IPS-20b (cell line): Measurements from ENCODE around the gene CPNE6.

Source experiments
- H3K27ac ChIP-seq: one replicate; pipeline ENCODE4 v1.5.1; 2013; ENCODE audit warnings: low read length
- H3K27me3 ChIP-seq: 2 replicates; pipeline ENCODE4 v1.6.1; 2013; ENCODE audit warnings: mild to moderate bottlenecking, low read length, inconsistent platforms; ENCODE audit not compliant: insufficient read depth
- H3K36me3 ChIP-seq: 2 replicates; pipeline ENCODE4 v1.6.1; 2013; ENCODE audit warnings: low read depth, mild to moderate bottlenecking, inconsistent platforms, low read length, moderate library complexity; ENCODE audit not compliant: insufficient read depth
- H3K4me1 ChIP-seq: 2 replicates; pipeline ENCODE4 v1.6.1; 2013; ENCODE audit warnings: mild to moderate bottlenecking, control low read depth, inconsistent platforms, low read length, moderate library complexity; ENCODE audit not compliant: insufficient read depth
- H3K4me3 ChIP-seq: 2 replicates; pipeline ENCODE4 v1.5.1; 2013; ENCODE audit warnings: mild to moderate bottlenecking, low read length, inconsistent platforms
- H3K9ac ChIP-seq: 2 replicates; pipeline ENCODE4 v1.6.1; 2013; ENCODE audit warnings: low read depth, mild to moderate bottlenecking, inconsistent platforms, low read length, moderate library complexity
- H3K9me3 ChIP-seq: 2 replicates; pipeline ENCODE4 v1.6.1; 2013; ENCODE audit warnings: mild to moderate bottlenecking, low read depth, low read length, inconsistent platforms; ENCODE audit not compliant: insufficient read depth

Gene CPNE6

DNA sequence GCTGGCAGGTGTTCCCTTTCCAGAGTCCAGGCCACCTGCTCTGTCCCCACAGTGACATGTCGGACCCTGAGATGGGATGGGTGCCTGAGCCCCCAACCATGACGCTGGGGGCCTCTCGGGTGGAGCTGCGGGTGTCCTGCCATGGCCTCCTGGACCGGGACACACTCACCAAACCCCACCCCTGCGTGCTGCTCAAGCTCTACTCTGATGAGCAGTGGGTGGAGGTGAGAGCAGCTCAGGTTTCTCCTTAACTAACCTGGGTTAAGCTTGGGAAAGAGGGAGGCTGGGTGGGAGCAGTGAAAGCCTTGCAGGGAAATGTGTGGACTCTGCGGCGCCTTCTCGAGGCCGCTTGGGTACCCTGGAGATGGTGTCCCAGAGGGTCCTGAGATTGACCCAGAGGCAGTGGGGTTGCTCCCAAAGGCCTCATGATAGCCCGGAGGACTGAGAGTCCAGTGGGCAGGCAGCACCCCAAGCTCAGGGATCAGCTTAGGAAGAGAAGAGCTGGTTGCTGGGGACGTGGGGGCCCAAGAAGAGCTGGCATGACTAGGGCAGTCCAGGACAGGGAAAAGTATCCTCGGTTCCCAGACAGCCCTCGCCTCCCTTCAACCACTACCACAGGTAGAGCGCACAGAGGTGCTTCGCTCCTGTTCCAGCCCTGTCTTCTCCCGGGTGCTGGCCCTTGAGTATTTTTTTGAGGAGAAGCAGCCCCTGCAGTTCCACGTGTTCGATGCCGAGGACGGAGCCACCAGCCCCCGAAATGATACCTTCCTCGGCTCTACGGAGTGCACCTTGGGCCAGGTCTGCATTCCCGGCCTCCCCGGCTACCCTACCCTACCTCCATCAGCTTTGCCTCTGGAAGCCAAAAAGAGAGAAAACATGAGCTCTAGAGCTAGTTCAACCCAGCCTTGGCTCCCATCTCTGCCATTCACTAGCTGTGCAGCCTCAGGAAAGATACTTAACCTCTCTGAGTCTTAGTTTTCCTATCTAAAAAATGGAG is 1.8 kb downstream of the CPNE6 start:
- no peaks in the 10 kb centered on the region for H3K36me3 ChIP-seq
- no peak overlapping the region for H3K27ac ChIP-seq
- H3K4me3 ChIP-seq, result no peak overlapping the region
- no peaks in the 10 kb centered on the region for H3K27me3 ChIP-seq
- no peaks in the 10 kb centered on the region for H3K4me1 ChIP-seq
- H3K9ac ChIP-seq, result no peak overlapping the region
- no peaks in the 10 kb centered on the region for H3K9me3 ChIP-seq

DNA sequence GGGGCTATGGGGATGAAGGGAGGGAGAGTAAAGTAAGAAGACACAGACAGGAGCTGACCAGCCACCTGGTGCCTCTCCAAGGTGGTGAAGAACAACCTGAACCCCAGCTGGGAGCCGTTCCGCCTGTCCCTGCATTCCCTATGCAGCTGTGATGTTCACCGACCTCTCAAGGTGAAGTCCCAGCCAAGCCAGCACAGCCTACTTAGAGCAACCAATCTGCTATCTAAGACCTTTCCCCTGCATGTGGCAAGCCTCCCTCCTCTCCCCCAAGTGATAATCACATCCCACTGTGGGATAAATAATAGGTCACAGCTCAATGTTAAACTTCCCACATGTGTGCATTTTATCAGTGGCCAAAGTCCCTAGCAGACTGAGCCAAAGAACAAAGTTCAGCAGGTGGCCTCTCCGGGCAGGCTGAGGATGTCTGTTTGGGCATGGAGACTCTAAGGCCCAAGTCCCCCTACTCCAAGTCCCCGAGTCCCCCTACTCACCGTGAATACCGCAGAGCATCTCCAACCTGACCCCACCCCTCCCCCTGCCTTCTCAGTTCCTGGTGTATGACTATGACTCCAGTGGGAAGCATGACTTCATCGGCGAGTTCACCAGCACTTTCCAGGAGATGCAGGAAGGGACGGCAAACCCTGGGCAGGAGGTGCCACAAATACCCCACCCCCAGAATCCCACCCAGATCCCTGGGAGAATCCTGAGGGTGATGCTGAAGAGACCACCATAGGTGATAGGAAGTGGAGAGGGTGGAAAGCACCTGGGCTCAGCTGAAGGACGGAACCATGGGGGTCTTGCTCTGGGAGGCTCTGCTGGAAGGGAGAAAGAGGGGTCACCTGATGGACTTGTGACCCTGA is 3.5 kb downstream of the CPNE6 start:
- H3K27me3 ChIP-seq, result peaks cover 3% of the 10 kb centered on the region; the same call in 1 of the 2 replicates
- no peaks in the 10 kb centered on the region for H3K9me3 ChIP-seq
- no peak overlapping the region for H3K4me3 ChIP-seq
- H3K4me1 ChIP-seq, result peaks cover 2% of the 10 kb centered on the region; the same call in 1 of the 2 replicates
- H3K36me3 ChIP-seq, result no peaks in the 10 kb centered on the region
- H3K27ac ChIP-seq, result no peak overlapping the region
- no peak overlapping the region for H3K9ac ChIP-seq

DNA sequence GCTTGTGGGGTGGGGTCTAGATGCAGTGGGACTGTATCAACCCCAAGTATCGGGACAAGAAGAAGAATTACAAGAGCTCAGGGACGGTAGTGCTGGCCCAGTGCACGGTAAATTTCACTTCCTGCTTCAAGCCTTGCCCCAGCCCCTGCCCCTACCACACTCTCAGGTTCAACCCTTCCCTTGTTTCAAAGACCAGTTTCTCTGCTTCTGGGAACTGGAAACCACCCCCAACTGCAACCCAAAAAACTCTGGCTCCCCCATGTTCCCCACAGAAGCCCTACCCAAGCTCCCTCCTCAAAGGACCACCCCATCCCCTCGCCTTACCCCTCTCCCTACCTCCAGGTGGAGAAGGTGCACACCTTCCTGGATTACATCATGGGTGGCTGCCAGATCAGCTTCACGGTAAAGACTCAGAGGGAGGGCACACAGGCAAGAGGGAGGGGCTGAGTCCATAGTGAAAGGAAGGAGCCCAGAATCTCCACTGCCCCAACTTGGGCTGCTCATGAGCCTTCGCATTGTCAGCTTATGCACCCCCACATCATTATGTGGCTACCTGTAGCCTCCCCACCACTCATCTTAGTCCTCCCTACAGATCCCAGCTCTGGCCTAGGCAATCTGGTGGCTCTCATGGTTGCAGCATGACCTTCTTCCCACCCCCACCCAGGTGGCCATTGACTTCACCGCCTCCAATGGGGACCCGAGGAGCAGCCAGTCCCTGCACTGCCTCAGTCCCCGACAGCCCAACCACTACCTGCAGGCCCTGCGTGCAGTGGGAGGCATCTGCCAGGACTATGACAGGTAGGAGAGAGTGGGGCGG is 4.3 kb downstream of the CPNE6 start:
- peaks cover 10% of the 10 kb centered on the region; the same call in 1 of the 2 replicates for H3K4me1 ChIP-seq
- peaks cover 11% of the 10 kb centered on the region for H3K27me3 ChIP-seq
- no peak overlapping the region for H3K27ac ChIP-seq

DNA sequence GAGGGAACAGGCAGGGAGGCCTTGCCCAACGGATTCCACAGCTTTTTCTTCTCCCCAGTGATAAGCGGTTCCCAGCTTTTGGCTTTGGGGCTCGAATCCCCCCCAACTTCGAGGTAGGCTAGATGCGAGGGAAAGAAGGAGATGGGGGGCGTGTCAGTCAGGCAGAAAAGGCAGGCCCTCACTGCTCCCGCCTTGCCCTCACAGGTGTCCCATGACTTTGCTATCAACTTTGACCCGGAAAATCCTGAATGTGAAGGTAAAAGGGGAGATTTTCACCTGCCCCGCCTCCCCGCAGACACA is 4.9 kb downstream of the CPNE6 start:
- H3K4me1 ChIP-seq, result peaks cover 11% of the 10 kb centered on the region; the same call in 1 of the 2 replicates
- no peak overlapping the region for H3K4me3 ChIP-seq
- no peaks in the 10 kb centered on the region for H3K9me3 ChIP-seq
- H3K27ac ChIP-seq, result no peak overlapping the region
- no peak overlapping the region for H3K9ac ChIP-seq
- peaks cover 17% of the 10 kb centered on the region for H3K27me3 ChIP-seq
- no peaks in the 10 kb centered on the region for H3K36me3 ChIP-seq

More for the DNA sequence above, 4.3 kb downstream of the CPNE6 start:
- no peaks in the 10 kb centered on the region for H3K9me3 ChIP-seq
- no peaks in the 10 kb centered on the region for H3K36me3 ChIP-seq
- H3K9ac ChIP-seq, result no peak overlapping the region
- no peak overlapping the region for H3K4me3 ChIP-seq

DNA sequence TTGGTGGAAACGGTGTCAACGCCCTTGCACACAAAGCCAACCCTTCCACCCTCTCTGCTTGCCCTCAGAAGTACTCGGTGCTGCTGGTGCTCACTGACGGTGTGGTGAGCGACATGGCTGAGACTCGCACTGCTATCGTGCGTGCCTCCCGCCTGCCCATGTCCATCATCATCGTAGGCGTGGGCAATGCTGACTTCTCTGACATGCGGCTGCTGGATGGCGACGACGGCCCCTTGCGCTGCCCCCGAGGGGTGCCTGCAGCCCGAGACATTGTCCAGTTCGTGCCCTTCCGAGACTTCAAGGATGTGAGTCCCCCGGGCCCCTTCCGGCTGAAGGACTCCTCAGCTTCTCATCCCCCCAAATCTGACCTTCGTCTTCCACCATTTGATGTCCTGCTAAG is 5.7 kb downstream of the CPNE6 start:
- peaks cover 13% of the 10 kb centered on the region; the same call in 1 of the 2 replicates for H3K4me1 ChIP-seq
- H3K27ac ChIP-seq, result no peak overlapping the region
- H3K27me3 ChIP-seq, result peaks cover 22% of the 10 kb centered on the region
- H3K4me3 ChIP-seq, result no peak overlapping the region
- H3K36me3 ChIP-seq, result no peaks in the 10 kb centered on the region
- H3K9me3 ChIP-seq, result no peaks in the 10 kb centered on the region
- H3K9ac ChIP-seq, result no peak overlapping the region

DNA sequence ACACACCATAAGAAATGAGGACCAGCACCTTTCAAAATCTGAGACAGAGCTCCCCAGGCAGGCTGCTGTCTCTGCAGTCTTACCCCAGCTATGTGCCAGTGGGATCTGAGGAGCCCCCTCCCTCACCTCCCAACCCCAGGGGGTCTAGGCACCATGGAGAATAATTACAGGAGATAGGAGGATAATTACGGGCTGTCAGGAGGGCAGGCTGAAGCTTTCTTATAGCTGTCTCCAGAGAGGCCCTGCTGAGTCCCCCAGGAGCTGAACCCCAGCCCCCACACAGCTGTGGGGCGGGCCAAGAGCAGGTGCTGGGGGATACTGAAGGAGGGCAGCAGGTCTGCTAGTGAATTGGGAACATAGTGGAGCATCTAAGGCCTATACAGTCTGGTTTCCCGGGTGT is 6.8 kb downstream of the CPNE6 start:
- H3K27me3 ChIP-seq, result peaks cover 32% of the 10 kb centered on the region
- peaks cover 14% of the 10 kb centered on the region; the same call in 1 of the 2 replicates for H3K4me1 ChIP-seq
- no peak overlapping the region for H3K9ac ChIP-seq
- H3K36me3 ChIP-seq, result no peaks in the 10 kb centered on the region
- no peaks in the 10 kb centered on the region for H3K9me3 ChIP-seq
- H3K4me3 ChIP-seq, result no peak overlapping the region
- no peak overlapping the region for H3K27ac ChIP-seq

DNA sequence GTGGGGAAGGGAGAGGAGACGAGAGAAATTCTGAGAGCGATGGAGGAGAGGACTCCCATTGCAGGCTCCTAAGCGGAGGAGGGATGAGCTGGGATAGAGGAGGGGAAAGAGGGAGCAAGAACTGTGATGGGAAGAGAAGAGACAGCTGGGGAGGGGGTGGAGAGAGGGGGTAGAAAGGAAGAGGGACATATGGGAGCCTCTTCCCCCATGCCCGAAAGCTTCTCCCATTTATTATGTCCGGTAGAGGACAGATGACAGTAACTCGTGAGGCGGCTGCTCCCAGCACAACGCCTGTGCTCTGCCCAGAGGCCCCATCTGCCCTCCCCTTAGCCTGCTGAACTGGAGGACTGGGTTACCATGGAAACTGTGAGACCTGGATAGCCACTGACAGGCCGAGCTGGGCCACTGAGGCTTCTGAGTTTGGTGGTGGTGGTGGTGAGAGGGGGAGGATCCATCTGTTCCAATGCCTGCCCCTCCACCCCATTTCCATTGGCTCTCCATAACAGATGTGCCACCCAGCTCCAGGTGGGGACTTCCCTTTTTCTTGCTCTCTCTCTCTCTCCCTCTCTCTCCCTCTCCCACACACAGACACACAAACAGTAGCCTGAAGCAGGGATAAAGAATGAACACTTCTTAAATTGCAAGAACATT is 8.3 kb downstream of the CPNE6 start:
- Histone ChIP-seq H3K4me1 (peaks cover 14% of the 10 kb centered on the region; the same call in 1 of the 2 replicates), H3K36me3 (no peaks in the 10 kb centered on the region), H3K27ac (no peak overlapping the region), H3K27me3 (peaks cover 44% of the 10 kb centered on the region), H3K9ac (no peak overlapping the region), H3K9me3 (no peaks in the 10 kb centered on the region), H3K4me3 (no peak overlapping the region)

DNA sequence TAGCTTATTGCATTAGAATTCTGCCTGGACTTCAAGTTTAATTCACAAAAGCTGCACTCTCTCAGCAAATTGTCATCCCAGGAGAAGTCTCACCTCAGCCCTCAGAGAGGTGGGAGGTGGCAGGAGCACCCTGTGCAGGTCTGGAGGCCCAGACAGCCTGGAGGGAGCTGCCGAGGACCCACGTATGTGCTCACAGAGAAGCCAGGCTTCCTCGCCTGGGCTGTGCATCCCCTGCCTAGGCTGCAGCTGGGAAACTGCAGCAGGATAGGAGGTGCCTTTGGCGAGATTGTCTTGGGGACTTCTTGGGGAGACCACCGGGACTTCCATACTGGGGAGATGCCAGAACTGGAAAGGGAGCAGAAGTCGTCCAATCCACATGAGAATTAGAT is 8.8 kb downstream of the CPNE6 start:
- Histone ChIP-seq H3K9me3 (no peaks in the 10 kb centered on the region), H3K4me3 (peak overlapping the region; percentile 78; the same call in 1 of the 2 replicates), H3K27ac (no peak overlapping the region), H3K9ac (peak overlapping the region; percentile 63; the same call in 1 of the 2 replicates), H3K36me3 (no peaks in the 10 kb centered on the region), H3K4me1 (peaks cover 14% of the 10 kb centered on the region; the same call in 1 of the 2 replicates), H3K27me3 (peaks cover 44% of the 10 kb centered on the region)

DNA sequence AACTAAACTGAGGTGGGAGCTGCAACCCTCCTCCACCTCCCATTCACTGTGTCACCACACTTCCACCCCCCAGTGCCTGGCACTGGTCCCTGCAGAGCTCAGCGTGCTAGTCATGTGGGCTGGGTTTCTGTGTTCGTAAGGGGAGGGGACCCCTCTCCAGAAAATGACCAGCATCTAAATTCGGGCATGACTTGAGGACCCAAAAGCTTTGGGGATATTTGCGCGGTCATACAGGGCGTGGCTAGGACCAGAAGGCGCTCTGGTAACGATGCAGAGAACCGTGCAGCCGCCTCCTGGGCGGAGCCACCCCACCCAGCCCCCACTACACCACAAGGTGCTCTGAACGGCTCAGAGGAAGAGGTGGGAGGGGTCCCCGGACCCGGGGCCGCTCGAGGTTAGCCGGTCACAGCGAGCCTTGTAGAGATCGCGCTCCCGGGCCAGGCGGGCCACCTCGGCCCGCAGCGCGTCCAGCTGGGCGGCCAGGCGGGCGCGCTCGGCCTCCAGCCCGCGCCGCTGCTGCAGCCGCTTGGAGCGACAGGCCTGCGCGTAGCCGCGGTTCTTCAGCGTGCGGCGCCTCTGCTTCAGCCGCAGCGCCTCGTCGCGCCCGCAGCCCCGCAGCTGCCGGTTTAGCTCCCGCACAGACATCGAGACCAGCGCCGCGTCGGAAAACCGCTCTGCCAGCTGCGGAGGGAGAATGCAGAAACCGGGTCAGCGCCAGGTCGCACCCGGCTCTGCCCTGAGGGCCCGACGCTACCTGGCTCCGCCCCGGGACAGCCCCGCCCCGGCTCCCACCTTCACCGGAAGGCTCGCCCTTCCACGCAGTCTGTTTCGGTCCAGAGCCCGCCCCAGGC is 9.8 kb downstream of the CPNE6 start:
- no peaks in the 10 kb centered on the region for H3K36me3 ChIP-seq
- peak overlapping the region; percentile 63; the same call in 1 of the 2 replicates for H3K9ac ChIP-seq
- peaks cover 44% of the 10 kb centered on the region for H3K27me3 ChIP-seq
- H3K27ac ChIP-seq, result no peak overlapping the region
- peak overlapping the region; percentile 78 for H3K4me3 ChIP-seq
- H3K9me3 ChIP-seq, result no peaks in the 10 kb centered on the region
- peaks cover 14% of the 10 kb centered on the region; the same call in 1 of the 2 replicates for H3K4me1 ChIP-seq

DNA sequence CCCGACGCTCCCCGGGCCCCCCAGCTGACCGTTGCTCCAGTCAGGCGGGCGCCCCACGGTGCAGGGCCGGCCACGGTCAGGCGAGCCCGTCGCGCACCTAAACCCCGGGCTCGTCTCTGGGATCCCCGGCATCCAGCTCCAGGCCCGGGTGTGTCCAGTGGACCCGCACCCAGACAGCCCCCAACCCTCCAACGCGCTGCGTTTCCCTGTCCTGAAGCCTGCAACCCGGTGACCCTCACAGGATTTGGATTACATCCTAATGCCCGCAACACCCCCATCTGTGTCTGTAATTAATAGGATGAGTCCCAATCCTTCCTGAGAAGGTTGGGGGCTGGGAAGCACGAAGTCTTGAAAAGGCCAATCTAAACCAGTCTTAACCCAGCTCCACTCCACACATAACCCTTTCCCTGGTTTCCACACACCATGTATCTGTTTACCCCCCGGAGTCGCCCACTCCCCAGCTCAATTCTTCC is 10.4 kb downstream of the CPNE6 start:
- H3K4me1 ChIP-seq, result peaks cover 14% of the 10 kb centered on the region; the same call in 1 of the 2 replicates
- H3K4me3 ChIP-seq, result peak overlapping the region; percentile 78; the same call in 1 of the 2 replicates
- H3K9me3 ChIP-seq, result no peaks in the 10 kb centered on the region
- H3K27me3 ChIP-seq, result peaks cover 44% of the 10 kb centered on the region
- H3K27ac ChIP-seq, result no peak overlapping the region
- H3K9ac ChIP-seq, result peak overlapping the region; percentile 63; the same call in 1 of the 2 replicates
- no peaks in the 10 kb centered on the region for H3K36me3 ChIP-seq
